Left lung (tissue), 10 donors: ENCODE data around the gene PRPS1L1. TPM values are rescaled to one million over a fixed set of nuclear protein-coding genes. Genes with fewer than 3 reads are reported as not detected.

Source experiments
- ATAC-seq: fragments of 200-7000 bp; cut with Tn5 transposase; one replicate; pipeline ENCODE4 v1.9.1; 2020; ENCODE audit warnings: moderate library complexity
- DNase-seq, 4 donors: peaks; one replicate each; pipeline ENCODE4 v3.0.0-alpha.2; 2013 to 2020
- H3K27ac ChIP-seq, 2 donors: fragments of 200-600 bp; sonication (generic) in 1 of 2; one replicate each; pipeline versions ENCODE4 v1.5.0 to v1.8.0; 2020 to 2021
- H3K27me3 ChIP-seq, 2 donors: fragments of 200-600 bp; sonication (generic) in 1 of 2; one replicate each; pipeline versions ENCODE4 v1.5.0 to v1.8.0; 2020 to 2021
- H3K36me3 ChIP-seq, 2 donors: fragments of 200-600 bp; sonication (generic) in 1 of 2; one replicate each; pipeline versions ENCODE4 v1.5.0 to v1.8.0; 2020 to 2021
- H3K4me1 ChIP-seq, 2 donors: fragments of 200-600 bp; one replicate each; pipeline ENCODE4 v1.8.0; 2021
- H3K4me3 ChIP-seq, 2 donors: fragments of 200-600 bp; sonication (generic) in 1 of 2; one replicate each; pipeline versions ENCODE4 v1.5.0 to v1.8.0; 2020 to 2021; ENCODE audit warnings: mild to moderate bottlenecking in 1 of 2
- H3K9me3 ChIP-seq, 2 donors: fragments of 200-600 bp; sonication (generic) in 1 of 2; one replicate each; pipeline versions ENCODE4 v1.5.0 to v1.8.0; 2020 to 2021
- CTCF ChIP-seq, 2 donors: fragments of 200-600 bp; sonication (generic) in 1 of 2; IDR thresholded peaks; one replicate each; pipeline versions ENCODE4 v1.5.0 to v1.8.0; 2021; ENCODE audit warnings: antibody characterized with exemption in 2 of 2
- intact Hi-C, 2 donors: fragments of 100-400 bp; cut with DNase I; formaldehyde crosslinking; loops; one replicate each; pipeline versions ENCODE4 v1.11.2 to v1.14.2; 2022
- polyA plus RNA-seq, 6 donors: library from polyadenylated mRNA; unstranded; fragments of 120-200 nt; gene quantifications; one replicate each; pipeline ENCODE4 v1.2.1, GENCODE V29; 2013; ENCODE audit not compliant: insufficient read length in 6 of 6
- total RNA-seq, 2 donors: library from RNA; stranded (reverse); fragmentation: NEBNext Ultra II Directional; extraction: Animal tissue kit (Norgen Biotek cat#: 25700); gene quantifications; one replicate each; pipeline ENCODE4 v1.2.1, GENCODE V29; 2021
- donor health status: DM: no; HTN: yes; CAD: no.
- donor health status: DM: no; HTN: no; CAD: no.

Gene PRPS1L1
- total and polyA plus RNA-seq, 8 donors, result not detected

- no peaks in the 10 kb centered on the region for H3K36me3 ChIP-seq
- intact Hi-C loops, result no loop called here
- ATAC-seq (no peak), DNase-seq (no peak)
- no peaks in the 10 kb centered on the region for H3K9me3 ChIP-seq
- no peak overlapping the region for H3K27ac ChIP-seq
- TF ChIP-seq CTCF (IDR thresholded peaks at IDR 0.05), result no peak
- H3K27me3 ChIP-seq, result no peaks in the 10 kb centered on the region
- no peaks in the 10 kb centered on the region for H3K4me1 ChIP-seq
- no peak overlapping the region for H3K4me3 ChIP-seq
Measured at GRCh38 chr7:18045171-18045570, 17.5 kb upstream of the PRPS1L1 start.

GRCh38 chr7:18041191-18041590 lies 13.5 kb upstream of the PRPS1L1 start:
- DNase-seq (no peak), ATAC-seq (no peak)
- TF ChIP-seq CTCF (IDR thresholded peaks at IDR 0.05), result no peak
- intact Hi-C loops, result no loop called here
- Histone ChIP-seq H3K4me3 (no peak overlapping the region), H3K4me1 (no peaks in the 10 kb centered on the region), H3K36me3 (no peaks in the 10 kb centered on the region), H3K9me3 (no peaks in the 10 kb centered on the region), H3K27me3 (no peaks in the 10 kb centered on the region), H3K27ac (no peak overlapping the region)

- no peak for TF ChIP-seq CTCF (IDR thresholded peaks at IDR 0.05)
- H3K36me3 ChIP-seq, result no peaks in the 10 kb centered on the region
- H3K27ac ChIP-seq, result no peak overlapping the region
- intact Hi-C loops, result no loop called here
- DNase-seq, result no peak
- no peaks in the 10 kb centered on the region for H3K27me3 ChIP-seq
- peak; percentile 64 for ATAC-seq
- H3K4me3 ChIP-seq, result no peak overlapping the region
- no peaks in the 10 kb centered on the region for H3K9me3 ChIP-seq
- H3K4me1 ChIP-seq, result no peaks in the 10 kb centered on the region
Measured at GRCh38 chr7:18040196-18040595, 12.6 kb upstream of the PRPS1L1 start.

- no peaks in the 10 kb centered on the region for H3K27me3 ChIP-seq
- DNase-seq (no peak), ATAC-seq (no peak)
- H3K36me3 ChIP-seq, result no peaks in the 10 kb centered on the region
- H3K4me3 ChIP-seq, result no peak overlapping the region
- TF ChIP-seq CTCF (IDR thresholded peaks at IDR 0.05), result no peak
- no peaks in the 10 kb centered on the region for H3K4me1 ChIP-seq
- H3K27ac ChIP-seq, result no peak overlapping the region
- intact Hi-C loops, result no loop called here
- H3K9me3 ChIP-seq, result no peaks in the 10 kb centered on the region
Measured at GRCh38 chr7:18038382-18038781, 10.7 kb upstream of the PRPS1L1 start.

- TF ChIP-seq CTCF (IDR thresholded peaks at IDR 0.05), result no peak
- DNase-seq (no peak), ATAC-seq (no peak)
- Histone ChIP-seq H3K27me3 (no peaks in the 10 kb centered on the region), H3K36me3 (no peaks in the 10 kb centered on the region), H3K27ac (no peak overlapping the region), H3K4me3 (no peak overlapping the region), H3K4me1 (no peaks in the 10 kb centered on the region), H3K9me3 (no peaks in the 10 kb centered on the region)
- intact Hi-C loops, result no loop called here
Measured at GRCh38 chr7:18037609-18038008, 10.0 kb upstream of the PRPS1L1 start.
